HG02840 (cell line): ENCODE data around the gene CNPY2.
"Not testable (repeated sequence)": the region's sequence is repeated elsewhere in the genome, so short reads cannot be mapped to it uniquely, and the experiment has no call there.

Experiments used
- ATAC-seq: cut with Tn5 transposase; IDR thresholded peaks from one replicate; pipeline ENCODE4 v1.9.1; 2021; ENCODE audit warnings: mild to moderate bottlenecking, moderate library complexity, moderate number of reproducible peaks; ENCODE audit not compliant: unreplicated experiment, low FRiP score

Gene CNPY2

DNA sequence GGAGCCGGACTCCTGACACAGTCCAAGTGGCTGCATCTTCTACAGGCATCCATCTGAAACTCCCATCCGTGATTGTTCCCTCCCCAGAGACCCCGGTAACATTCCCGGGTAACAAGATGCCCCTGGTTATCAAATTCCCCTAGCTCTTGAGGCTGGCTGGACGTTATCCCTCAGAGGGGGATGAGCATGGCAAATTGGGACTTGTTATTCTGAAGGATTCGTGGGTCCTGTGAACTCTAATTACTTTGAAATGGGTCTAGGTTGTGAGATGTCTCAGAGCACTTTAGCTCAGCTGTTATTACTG, 18.7 kb upstream of the CNPY2 start:
- ATAC-seq, result no peak

DNA sequence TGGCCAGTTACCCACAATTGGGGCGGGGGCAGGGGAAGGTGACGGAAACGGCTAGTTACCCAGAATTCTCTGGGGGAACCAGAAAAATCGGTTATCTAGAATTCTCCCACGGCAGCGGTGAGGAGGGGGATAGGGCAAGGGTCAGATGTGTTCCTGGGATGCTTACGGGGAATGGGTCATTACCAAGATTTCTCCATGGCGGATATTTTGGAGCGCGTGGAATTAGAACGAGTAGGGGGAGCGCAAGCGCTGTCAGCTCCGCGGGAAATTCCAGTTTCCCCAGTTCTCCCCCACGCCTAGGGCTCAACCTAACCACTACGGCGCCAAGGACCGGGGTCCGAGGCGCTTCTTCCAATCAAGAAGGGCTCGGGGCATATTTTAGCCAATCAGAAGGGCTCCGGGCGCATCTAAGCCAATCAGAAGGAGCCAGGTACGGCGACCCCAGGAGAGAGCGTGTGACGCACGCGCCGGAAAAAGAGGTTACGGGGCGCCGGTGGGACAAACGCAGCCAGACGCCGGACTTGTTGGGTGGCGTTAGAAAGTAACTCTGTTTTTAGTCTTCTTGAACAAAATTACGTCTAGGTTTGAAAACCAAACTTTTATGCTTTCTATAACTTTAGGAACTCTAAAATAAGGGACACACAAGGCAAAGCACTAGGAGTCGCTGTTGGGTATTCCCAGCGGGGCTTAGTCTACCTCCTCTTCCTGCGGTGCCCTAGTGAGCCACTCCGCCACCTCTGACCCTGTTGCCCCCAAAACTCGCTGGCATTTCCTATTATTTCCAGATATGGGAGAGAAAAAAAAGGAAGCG, 18.1 kb upstream of the CNPY2 start, which contains the start of gene PAN2:
Gene PAN2 (minus strand): TSS at position 322 of the 811 bp plus-strand sequence. CDS start 906 bp downstream, outside the sequence.
- ATAC-seq, result peak; percentile 95

DNA sequence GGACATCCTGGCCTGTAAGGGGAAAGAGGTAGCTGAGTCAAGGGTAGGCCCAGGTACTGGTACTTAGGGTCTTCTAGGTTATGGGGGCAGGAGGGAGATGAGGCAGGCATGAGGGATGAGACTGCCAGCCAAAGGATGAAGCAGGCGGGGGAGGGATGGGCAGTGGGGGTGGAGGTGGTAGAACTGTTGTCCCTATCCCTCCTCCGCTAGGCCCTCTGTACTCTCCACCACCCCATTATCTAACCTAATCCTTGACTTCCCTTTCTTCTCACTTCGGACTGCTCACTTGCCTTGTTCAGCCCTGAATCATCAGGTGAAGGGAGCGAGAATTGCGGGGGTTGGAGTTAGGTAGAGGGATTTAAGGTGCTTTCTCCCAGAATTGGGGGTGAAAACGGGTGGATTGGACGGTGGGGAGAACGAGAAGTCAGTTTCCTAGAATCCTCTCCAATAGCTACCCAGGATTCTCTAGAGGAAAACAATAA, 17.4 kb upstream of the CNPY2 start:
- ATAC-seq, result no peak

DNA sequence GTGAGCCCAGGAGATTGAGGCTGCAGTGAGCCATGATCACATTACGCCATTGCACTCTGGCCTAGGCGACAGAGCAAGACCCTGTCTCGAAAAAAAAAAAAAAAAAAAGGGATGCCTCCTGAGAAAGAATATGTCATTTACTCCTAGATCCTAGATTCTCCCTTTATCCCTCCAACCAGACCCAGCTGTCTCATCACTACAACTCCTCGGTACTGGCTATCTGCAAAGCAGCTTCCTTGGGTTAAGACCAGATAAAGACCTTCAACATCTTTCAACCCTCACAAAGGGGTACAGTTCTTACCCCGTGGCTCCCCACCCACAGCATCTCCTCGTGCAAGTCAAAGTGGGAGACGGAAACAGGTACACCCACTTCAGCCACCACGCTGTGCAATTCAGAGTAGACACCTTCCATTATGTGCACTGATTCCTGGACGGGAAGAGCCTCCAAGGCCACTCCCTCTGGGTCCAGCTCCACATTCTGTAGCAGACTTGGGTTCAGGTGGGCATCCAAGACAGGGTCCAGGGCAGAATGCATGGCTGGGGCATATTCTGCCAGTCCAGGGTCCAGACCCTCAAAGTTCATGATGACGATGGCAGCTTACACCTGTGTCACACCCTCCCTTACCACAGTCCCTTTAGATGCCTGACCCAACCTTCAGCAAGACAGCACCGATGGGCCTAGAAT, 16.9 kb upstream of the CNPY2 start:
- no peak for ATAC-seq

- no peak for ATAC-seq
Measured at GRCh38 chr12:56330936-56331490, 15.2 kb upstream of the CNPY2 start.

- ATAC-seq, result no peak
Measured at GRCh38 chr12:56326533-56326932, 10.7 kb upstream of the CNPY2 start.

DNA sequence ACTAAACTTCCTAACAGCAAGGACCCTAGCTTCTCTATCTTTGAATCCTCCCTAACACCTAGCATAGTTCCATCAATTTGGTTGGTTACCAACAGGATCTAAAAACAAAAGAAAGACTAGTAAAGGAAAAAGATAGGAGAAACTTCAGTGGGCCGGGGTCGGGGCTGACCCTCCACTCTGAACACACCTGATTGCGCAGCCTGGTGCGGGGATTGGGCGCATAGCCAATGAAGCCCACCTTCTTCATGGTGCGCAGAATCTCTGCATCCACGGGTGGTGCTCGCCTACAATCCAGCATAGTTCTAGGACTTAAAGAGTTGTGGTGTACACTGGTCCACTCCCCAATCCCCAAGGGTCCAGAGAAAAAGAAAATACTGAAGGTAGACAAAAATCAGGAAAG, 10.3 kb upstream of the CNPY2 start:
- no peak for ATAC-seq

GRCh38 chr12:56324206-56324605, 8.4 kb upstream of the CNPY2 start:
- ATAC-seq, result no peak

- ATAC-seq, result not testable (repeated sequence)
Measured at GRCh38 chr12:56321610-56322009, 5.8 kb upstream of the CNPY2 start.

- ATAC-seq, result no peak
Measured at GRCh38 chr12:56321027-56321426, 5.2 kb upstream of the CNPY2 start.

- ATAC-seq, result no peak
Measured at GRCh38 chr12:56317675-56318074, 1.9 kb upstream of the CNPY2 start.

GRCh38 chr12:56315249-56315621, 553 bp downstream of the CNPY2 start:
- ATAC-seq, result no peak

- ATAC-seq, result no peak
Measured at GRCh38 chr12:56311003-56311402, 4.8 kb downstream of the CNPY2 start.

GRCh38 chr12:56308714-56309113, 7.1 kb downstream of the CNPY2 start:
- no peak for ATAC-seq

DNA sequence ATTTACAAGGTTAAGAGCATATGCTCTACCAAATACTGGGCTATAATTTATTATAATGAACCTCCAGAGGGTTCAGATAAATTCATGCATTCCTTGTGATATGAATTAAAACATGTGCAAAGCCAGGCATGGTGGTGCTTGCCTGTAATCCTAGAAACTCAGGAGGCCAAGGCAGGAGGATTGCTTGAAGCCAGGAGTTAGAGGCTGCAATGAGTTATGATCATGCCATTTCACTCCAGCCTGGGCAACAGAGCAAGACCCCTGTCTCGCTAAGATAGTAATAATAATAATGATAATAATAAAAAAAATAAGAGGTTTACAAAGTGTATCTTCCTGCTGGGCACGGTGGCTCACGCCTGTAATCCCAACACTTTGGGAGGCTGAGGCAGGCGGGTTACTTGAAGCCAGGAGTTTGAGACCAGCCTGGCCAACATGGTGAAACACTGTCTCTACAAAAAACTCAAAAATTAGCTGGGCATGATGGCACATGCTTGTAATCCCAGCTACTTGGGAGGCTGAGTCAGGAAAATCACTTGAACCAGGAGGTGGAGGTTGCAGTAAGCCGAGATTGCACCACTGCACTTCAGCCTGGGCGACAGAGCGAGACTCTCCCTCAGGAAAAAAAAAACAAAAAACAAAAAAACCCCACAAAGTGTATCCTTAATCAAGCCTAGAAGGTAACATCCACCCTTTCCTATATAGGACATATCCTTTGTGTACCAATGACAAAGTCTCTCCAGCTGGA, 8.4 kb downstream of the CNPY2 start:
- ATAC-seq, result no peak

GRCh38 chr12:56304872-56305590, 10.8 kb downstream of the CNPY2 start:
- no peak for ATAC-seq

- ATAC-seq, result no peak
Measured at GRCh38 chr12:56304276-56304675, 11.5 kb downstream of the CNPY2 start.

DNA sequence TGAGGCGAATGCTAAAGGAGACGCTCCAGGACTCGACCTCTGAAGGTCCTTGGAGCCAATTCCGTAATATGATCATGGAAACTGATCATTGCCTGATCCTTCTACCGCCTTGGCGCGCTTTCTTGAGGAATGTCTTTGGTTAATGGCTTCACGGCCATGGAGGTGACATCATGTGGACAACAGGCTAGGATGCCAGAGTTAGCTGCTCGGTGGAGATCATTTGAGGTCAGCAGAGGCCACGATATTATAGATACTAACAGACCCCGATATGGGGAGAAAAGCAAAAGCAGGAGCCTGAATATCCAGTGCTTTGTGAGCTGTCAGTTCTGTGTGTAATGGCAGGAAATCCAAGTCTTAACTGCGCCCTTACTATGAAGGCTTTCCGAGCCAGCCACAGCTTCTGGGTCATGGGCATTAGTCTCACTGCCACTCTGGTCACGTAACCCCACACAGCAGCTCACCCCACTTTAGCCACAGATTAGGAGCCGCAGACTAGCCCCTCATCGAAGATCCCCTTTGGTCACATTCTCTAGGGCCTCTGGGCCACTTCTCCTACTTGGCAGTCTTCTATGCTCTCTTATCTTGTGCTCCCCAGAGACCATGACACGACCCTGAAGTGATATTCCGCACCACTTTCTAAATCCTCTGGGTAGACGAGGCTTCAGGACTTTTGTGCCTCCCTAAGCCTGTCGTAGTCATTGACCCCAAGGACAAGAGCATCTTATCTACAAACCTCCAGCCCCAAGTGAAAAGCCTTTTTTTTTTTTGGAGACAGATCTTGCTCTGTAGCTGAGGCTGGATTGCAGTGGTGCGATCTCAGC, 14.9 kb downstream of the CNPY2 start:
- no peak for ATAC-seq

GRCh38 chr12:56299853-56300643, 15.7 kb downstream of the CNPY2 start, which contains the start of gene CS:
Gene CS, minus strand, starts transcription at chr12:56300330. Its CDS starts 129 bp downstream, at chr12:56300201.
- ATAC-seq, result peak; percentile 92
